ENCODE results near the gene NR2F2.

The NR2F2 gene

GRCh38 chr15:96338766-96339618 is 8.5 kb downstream of the NR2F2 start:
- no peak for DNase-seq (ENCODE audit: low spot score)
- TF ChIP-seq CTCF (IDR thresholded peaks at IDR 0.05; ENCODE audit: extremely low read depth, insufficient read depth, missing control alignments), result no peak
- in situ Hi-C loops (cut with MboI; ENCODE audit: low pct_unique_long_range_greater_than_20kb, low sequenced_read_pairs, unreplicated experiment), result no loop called here

- no peak for TF ChIP-seq CTCF (IDR thresholded peaks at IDR 0.05; ENCODE audit: extremely low read depth, insufficient read depth, missing control alignments)
- in situ Hi-C loops (cut with MboI; ENCODE audit: low pct_unique_long_range_greater_than_20kb, low sequenced_read_pairs, unreplicated experiment), result no loop called here
- DNase-seq (ENCODE audit: low spot score), result no peak
These were observed 9.3 kb downstream of the NR2F2 start for GRCh38 chr15:96339619-96340347.

- in situ Hi-C loops (cut with MboI; ENCODE audit: low pct_unique_long_range_greater_than_20kb, low sequenced_read_pairs, unreplicated experiment), result no loop called here
- no peak for DNase-seq (ENCODE audit: low spot score)
- no peak for TF ChIP-seq CTCF (IDR thresholded peaks at IDR 0.05; ENCODE audit: extremely low read depth, insufficient read depth, missing control alignments)
These were observed 9.8 kb downstream of the NR2F2 start for GRCh38 chr15:96340348-96340597.

- TF ChIP-seq CTCF (IDR thresholded peaks at IDR 0.05; ENCODE audit: extremely low read depth, insufficient read depth, missing control alignments), result no peak
- in situ Hi-C loops (cut with MboI; ENCODE audit: low pct_unique_long_range_greater_than_20kb, low sequenced_read_pairs, unreplicated experiment), result no loop called here
- DNase-seq (ENCODE audit: low spot score), result no peak
These were observed 10.4 kb downstream of the NR2F2 start for GRCh38 chr15:96340598-96341512.

- no peak for TF ChIP-seq CTCF (IDR thresholded peaks at IDR 0.05; ENCODE audit: extremely low read depth, insufficient read depth, missing control alignments)
- no peak for DNase-seq (ENCODE audit: low spot score)
- in situ Hi-C loops (cut with MboI; ENCODE audit: low pct_unique_long_range_greater_than_20kb, low sequenced_read_pairs, unreplicated experiment), result no loop called here
These were observed 11.3 kb downstream of the NR2F2 start for GRCh38 chr15:96341513-96342405.
